T-helper 1 cell treated with Interleukin-12 subunit alpha and Interleukin-12 subunit beta and Interleukin-4 antibody, amounts not matched to agents 30 ng/mL and 1 ng/mL, for 36 hours (primary cell): ENCODE results near the gene SPRR2B. TPM values are rescaled to one million over a fixed set of nuclear protein-coding genes. Genes with fewer than 3 reads are reported as not detected.
"Not testable (repeated sequence)": the region's sequence is repeated elsewhere in the genome, so short reads cannot be mapped to it uniquely, and the experiment has no call there.

Source experiments
- intact Hi-C: fragments of 100-400 bp; cut with micrococcal nuclease; formaldehyde crosslinking; loops from one replicate; pipeline ENCODE4 v1.15.1; 2024
- total RNA-seq: library from RNA; stranded (reverse); gene quantifications from 2 replicates; pipeline ENCODE4 v1.2.3, GENCODE V29; 2022

Gene SPRR2B
- total RNA-seq, 1 donor from 2014 or later: not detected

- intact Hi-C loops: no loop called here
These were observed 36.2 kb downstream of the SPRR2B start for GRCh38 chr1:153035211-153035610.

- intact Hi-C loops: no loop called here
These were observed 38.6 kb downstream of the SPRR2B start for GRCh38 chr1:153032677-153033308.

- intact Hi-C loops: no loop called here
These were observed 39.3 kb downstream of the SPRR2B start for GRCh38 chr1:153032073-153032472.

GRCh38 chr1:153030895-153031294 lies 40.5 kb downstream of the SPRR2B start, which contains the start of gene SPRR1B:
TSS of gene SPRR1B (plus strand) at chr1:153031203. CDS start at chr1:153032346, 1,143 bp downstream.
- intact Hi-C loops: no loop called here

- intact Hi-C loops: no loop called here
These were observed 42.6 kb downstream of the SPRR2B start for GRCh38 chr1:153028766-153029165.

- intact Hi-C loops: no loop called here
These were observed 45.6 kb downstream of the SPRR2B start for GRCh38 chr1:153025797-153026196.

GRCh38 chr1:153024413-153024812 lies 47.0 kb downstream of the SPRR2B start:
- intact Hi-C loops: no loop called here

GRCh38 chr1:153023109-153023508 lies 48.3 kb downstream of the SPRR2B start:
- intact Hi-C loops: no loop called here

GRCh38 chr1:153022340-153022739 lies 49.1 kb downstream of the SPRR2B start:
- intact Hi-C loops: not testable (repeated sequence)

- intact Hi-C loops: not testable (repeated sequence)
These were observed 49.6 kb downstream of the SPRR2B start for GRCh38 chr1:153021829-153022228.

Other genes starting within 250 kb of the SPRR2B start
- not detected in 2 replicates for gene LCE1A, start 244.1 kb downstream of the SPRR2B start, total RNA-seq
- not detected in 2 replicates for gene LCE6A, start 228.8 kb downstream of the SPRR2B start, total RNA-seq
- gene LCE7A, start 211.6 kb downstream of the SPRR2B start, total RNA-seq: not detected in 2 replicates
- gene SMCP, start 193.3 kb downstream of the SPRR2B start, total RNA-seq: not detected in 2 replicates
- gene IVL, start 163.1 kb downstream of the SPRR2B start, total RNA-seq: not detected in 2 replicates
- gene SPRR5, start 124.4 kb downstream of the SPRR2B start, total RNA-seq: not detected in 2 replicates
- not detected in 2 replicates for gene SPRR4, start 101.0 kb downstream of the SPRR2B start, total RNA-seq
- not detected in 2 replicates for gene SPRR1A, start 87.5 kb downstream of the SPRR2B start, total RNA-seq
- not detected in 2 replicates for gene SPRR3, start 69.9 kb downstream of the SPRR2B start, total RNA-seq
- gene SPRR1B, start 40.4 kb downstream of the SPRR2B start, total RNA-seq: not detected in 2 replicates
- gene SPRR2D, start 30.5 kb downstream of the SPRR2B start, total RNA-seq: not detected in 2 replicates
- gene SPRR2A, start 14.1 kb downstream of the SPRR2B start, total RNA-seq: not detected in 2 replicates
- not detected in 2 replicates for gene SPRR2E, start 22.9 kb upstream of the SPRR2B start, total RNA-seq
- gene SPRR2F, start 41.9 kb upstream of the SPRR2B start, total RNA-seq: not detected in 2 replicates
- not detected in 2 replicates for gene SPRR2G, start 79.3 kb upstream of the SPRR2B start, total RNA-seq
- not detected in 2 replicates for gene LELP1, start 131.8 kb upstream of the SPRR2B start, total RNA-seq
- not detected in 2 replicates for gene PRR9, start 146.0 kb upstream of the SPRR2B start, total RNA-seq
- gene LORICRIN, start 188.1 kb upstream of the SPRR2B start, total RNA-seq: not detected in 2 replicates
- gene PGLYRP3, start 241.3 kb upstream of the SPRR2B start, total RNA-seq: not detected in 2 replicates